NCI-H128 (cell line): Measurements from ENCODE around the gene NR2F6.
"Not testable (repeated sequence)": the region's sequence is repeated elsewhere in the genome, so short reads cannot be mapped to it uniquely, and the experiment has no call there.

Source experiments
- DNase-seq: peaks from one replicate; lab custom pipeline; 2025; ENCODE audit not compliant: unreplicated experiment; lab: John Stamatoyannopoulos, UW

NR2F6 gene

GRCh38 chr19:17245535-17245984 is at the start of gene NR2F6:
TSS of gene NR2F6 (minus strand) at chr19:17245919. CDS start at chr19:17245220, 699 bp downstream.
- no peak for DNase-seq

- no peak for DNase-seq
Observed at GRCh38 chr19:17294051-17294891, 48.6 kb upstream of the NR2F6 start.

DNA sequence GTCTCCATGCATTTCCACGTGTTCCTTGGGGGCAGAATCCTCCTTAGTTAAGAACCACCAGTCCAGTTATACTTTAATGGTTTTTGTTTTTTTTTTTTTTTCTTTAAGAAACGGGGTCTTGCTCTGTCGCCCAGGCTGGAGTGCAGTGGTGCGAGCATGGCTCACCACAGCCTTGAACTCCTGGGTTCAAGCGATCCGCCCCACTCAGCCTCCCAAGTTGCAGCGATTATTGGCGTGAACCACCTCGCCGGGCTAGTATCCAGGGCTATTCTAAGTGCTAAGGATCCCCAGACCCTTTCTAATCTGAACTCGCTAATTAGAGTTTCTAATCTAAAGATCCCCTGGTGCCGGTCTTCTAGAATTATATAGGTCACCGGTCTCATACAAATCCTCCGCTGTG is 47.9 kb upstream of the NR2F6 start:
- DNase-seq = no peak

DNA sequence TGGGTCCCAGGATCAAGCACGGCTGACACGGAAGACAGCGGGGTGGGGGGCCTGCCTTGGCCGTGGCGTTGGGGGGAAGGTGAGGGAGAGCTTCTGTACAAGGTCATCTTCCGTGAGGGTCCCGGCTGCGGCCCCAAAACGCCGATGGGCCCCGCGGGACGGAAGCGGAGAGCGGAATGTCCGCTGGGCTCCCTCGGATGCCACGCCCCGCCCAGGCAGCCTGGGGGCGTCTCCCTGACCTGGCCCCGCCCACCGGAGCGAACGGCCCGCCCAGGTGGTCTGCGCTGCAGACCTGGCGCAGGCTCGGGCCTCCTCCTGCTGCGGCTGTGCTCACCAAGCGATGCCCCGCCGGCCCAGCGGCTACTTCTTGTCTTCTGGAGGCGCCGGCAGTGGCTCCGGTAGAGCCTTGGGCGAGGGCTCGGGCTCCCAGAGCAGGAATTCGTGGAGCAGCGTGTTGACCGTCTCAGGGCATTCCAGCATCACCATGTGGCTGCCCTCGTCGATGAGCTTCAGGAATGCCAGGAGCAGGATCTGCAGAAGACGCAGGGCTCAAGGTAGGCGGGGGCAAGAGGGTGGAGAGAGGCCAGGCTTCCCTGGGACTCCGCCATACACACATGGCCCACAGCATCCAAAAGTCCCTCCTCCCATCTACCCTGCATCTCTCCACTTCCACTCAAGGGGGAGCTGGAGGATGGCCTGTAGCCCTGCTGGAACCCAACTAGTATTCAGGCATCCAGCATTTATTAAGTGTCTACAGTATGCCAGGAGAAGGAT is 46.8 kb upstream of the NR2F6 start:
- DNase-seq = no peak

DNA sequence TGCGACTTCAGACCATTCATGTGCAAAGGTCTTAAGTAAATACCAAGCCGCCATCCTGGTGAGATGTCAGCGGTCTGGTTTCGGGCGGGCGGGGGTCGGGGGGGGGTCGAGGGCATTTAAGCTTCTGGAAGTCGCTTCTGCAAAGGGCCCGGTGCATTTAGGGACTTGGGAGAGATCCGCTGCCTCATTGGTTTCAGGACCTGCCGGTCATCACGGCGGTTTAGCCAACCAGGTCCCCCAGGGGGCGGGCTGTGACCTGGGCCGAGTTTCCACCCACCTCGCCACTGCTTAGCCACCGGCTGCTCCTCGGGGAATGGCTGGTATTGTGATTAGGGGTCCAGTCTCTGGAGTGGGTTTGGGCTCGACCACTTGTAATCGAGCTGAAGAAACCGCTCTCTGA is 43.8 kb upstream of the NR2F6 start:
- no peak for DNase-seq

DNA sequence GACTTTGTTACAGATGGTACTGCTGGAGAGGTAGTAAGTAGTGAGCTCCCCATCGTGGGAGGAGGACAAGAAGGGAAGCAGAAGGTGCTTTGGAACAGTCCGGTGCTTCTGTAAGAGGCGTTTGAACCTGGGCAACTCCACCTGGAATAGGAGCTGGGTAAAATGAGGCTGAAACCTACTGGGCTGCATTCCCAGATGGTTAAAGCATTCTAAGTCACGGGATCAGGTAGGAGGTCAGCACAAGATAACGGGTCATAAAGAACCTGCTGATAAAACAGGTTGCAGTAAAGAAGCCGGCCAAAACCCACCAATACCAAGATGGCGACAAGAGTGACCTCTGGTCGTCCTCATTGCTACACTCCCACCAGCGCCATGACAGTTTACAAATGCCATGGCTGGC is 41.0 kb upstream of the NR2F6 start:
- DNase-seq = no peak

DNA sequence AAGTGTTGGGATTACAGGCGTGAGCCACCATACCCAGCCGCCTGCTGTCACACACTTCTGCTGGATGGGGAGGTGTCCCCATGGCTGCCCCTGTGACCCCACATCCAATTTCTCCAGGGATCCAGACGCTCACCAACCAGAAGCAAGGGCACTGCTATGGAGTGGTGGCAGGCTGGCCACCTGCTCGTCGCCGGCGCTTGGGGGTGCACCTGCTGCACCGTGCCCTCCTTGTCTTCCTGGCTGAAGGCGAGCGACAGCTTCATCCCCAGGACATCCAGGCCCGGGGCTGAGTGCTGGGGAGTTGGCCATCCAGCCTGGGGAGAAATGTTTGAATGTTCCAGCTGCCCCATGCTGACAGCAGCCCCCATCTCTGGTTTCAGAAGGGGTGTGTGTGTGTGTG is 40.5 kb upstream of the NR2F6 start:
- DNase-seq = no peak

DNA sequence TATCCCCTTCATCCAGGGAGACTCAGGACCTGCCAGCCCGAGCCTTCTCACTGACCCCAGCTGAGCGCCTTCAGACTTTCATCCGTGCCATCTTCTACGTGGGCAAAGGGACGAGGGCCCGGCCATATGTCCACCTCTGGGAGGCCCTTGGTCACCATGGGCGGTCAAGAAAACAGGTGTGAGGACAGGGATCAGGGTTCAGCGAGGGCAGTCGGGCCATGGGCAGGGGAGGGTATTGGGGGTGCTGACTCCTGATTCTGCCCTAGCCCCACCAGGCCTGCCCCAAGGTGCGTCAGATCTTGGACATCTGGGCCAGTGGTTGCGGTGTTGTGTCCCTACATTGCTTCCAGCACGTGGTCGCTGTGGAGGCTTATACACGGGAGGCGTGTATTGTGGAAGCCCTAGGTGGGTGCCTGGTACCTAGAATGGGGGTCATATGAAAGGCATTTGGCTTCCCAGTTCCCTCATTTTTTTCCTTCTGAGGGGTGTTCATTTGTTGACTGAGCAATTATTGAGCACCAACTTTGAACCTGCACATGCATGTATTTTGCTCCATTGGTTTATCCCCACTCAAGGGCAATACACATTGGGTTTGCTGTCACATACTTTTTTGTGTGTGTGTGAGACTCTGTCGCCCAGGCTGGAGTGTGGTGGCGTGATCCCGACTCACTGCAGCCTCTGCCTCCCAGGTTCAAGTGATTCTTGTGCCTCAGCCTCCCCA is 39.9 kb upstream of the NR2F6 start:
- no peak for DNase-seq

- no peak for DNase-seq
Observed at GRCh38 chr19:17283504-17283996, 37.8 kb upstream of the NR2F6 start.

- peak; percentile 56 for DNase-seq
Observed at GRCh38 chr19:17282488-17283125, 36.9 kb upstream of the NR2F6 start.

DNA sequence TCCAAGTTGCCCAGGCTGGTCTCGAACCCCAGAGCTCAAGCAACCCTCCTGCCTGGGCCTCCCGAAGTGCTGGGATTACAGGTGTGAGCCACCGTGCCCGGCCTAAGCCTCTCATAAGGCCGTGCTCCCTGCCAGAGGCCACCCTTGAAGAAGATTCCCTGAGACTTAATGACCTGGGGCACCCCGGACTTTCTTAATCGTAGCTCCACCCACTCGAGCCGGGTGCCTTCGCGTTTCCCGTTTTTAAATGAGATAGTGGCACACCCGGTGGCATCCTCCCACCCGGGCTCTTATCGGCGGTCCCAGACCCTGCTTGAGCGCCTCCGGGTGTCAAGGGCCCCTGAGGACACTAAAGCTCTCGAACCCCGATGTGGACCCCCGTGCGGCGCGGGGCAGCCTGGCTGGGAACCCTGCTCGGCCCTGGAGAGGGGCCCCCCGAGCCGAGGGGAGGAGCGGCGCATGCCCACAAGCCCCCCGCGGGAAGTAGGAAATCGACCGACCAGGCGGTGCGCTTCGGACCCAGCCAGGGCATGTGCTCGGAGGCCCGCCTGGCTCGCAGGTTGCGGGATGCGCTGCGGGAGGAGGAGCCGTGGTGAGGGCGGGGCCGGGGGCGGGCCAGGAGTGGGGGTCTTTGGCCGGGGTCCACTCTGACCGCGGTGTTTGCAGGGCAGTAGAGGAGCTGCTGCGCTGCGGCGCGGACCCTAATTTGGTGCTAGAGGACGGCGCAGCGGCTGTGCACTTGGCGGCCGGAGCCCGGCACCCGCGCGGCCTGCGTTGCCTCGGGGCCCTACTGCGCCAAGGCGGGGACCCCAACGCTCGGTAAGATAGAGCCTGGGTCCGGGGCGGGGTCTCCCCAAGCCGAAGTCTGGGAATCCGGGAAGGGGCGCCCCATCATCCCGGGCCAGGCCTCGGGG is 35.9 kb upstream of the NR2F6 start, which contains the start of gene ANKLE1:
Gene ANKLE1, plus strand, starts transcription at position 511 of the 914 bp plus-strand sequence. Its CDS starts 20 bp downstream, at position 531.
- no peak for DNase-seq

- DNase-seq = no peak
Observed at GRCh38 chr19:17279436-17279835, 33.7 kb upstream of the NR2F6 start.

- no peak for DNase-seq
Observed at GRCh38 chr19:17275441-17276175, 29.9 kb upstream of the NR2F6 start.

DNA sequence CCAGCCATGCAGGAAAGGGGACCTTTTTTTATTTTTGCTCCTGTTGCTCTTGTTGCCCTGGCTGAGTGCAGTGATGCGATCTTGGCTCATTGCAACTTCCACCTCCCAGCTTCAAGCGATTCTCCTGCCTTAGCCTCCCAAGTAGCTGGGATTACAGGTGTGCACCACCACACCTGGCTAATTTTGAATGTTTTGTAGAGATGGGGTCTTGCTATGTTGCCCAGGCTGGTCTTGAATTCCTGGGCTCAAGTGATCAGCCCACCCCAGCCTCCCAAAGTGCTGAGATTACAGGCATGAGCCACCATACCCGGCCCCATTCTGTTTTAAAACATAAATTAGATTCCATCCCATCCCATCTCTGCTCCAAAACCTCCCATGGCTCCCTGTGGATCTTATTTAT is 29.2 kb upstream of the NR2F6 start:
- DNase-seq = not testable (repeated sequence)

DNA sequence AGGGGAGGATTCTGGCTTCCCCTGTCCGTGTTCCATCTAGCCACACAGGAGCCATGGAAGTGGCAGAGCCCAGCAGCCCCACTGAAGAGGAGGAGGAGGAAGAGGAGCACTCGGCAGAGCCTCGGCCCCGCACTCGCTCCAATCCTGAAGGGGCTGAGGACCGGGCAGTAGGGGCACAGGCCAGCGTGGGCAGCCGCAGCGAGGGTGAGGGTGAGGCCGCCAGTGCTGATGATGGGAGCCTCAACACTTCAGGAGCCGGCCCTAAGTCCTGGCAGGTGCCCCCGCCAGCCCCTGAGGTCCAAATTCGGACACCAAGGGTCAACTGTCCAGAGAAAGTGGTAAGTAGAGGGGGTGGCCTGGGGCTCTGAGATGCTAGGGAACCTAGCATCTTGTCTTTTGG is 23.0 kb upstream of the NR2F6 start:
- no peak for DNase-seq

- peak; percentile 79 for DNase-seq
Observed at GRCh38 chr19:17266975-17267788, 21.5 kb upstream of the NR2F6 start, which contains the start of gene BABAM1. TSS of gene BABAM1 (plus strand) at chr19:17267443. CDS start at chr19:17268807, 1,364 bp downstream.

- no peak for DNase-seq
Observed at GRCh38 chr19:17266589-17266974, 20.9 kb upstream of the NR2F6 start.

GRCh38 chr19:17266026-17266425 is 20.3 kb upstream of the NR2F6 start:
- no peak for DNase-seq
